WERI-Rb-1 (cell line): Measurements from ENCODE around the gene KIAA1210.
A peak's percentile ranks its signal among the peaks of the same experiment; 100 is the strongest.

Experiments
- DNase-seq: peaks from one replicate; pipeline ENCODE4 v3.0.0-alpha.2; 2020
- H3K27ac ChIP-seq: fragments of 250-450 bp; sonication (Bioruptor Pico); 2 replicates; pipeline ENCODE4 v1.5.1; 2020; ENCODE audit warnings: mild to moderate bottlenecking, moderate library complexity
- H3K27me3 ChIP-seq: fragments of 250-450 bp; sonication (Bioruptor Pico); 2 replicates; pipeline ENCODE4 v1.5.1; 2021; ENCODE audit warnings: mild to moderate bottlenecking, low read depth, moderate library complexity; ENCODE audit not compliant: insufficient read depth, severe bottlenecking
- H3K36me3 ChIP-seq: fragments of 250-450 bp; sonication (Bioruptor Pico); 2 replicates; pipeline ENCODE4 v1.5.1; 2020; ENCODE audit warnings: mild to moderate bottlenecking, moderate library complexity
- H3K4me3 ChIP-seq: 2 replicates; pipeline ENCODE4 v1.5.1; 2011; ENCODE audit warnings: low read depth, mild to moderate bottlenecking, control low read depth, low read length
- H3K9me3 ChIP-seq: fragments of 250-450 bp; sonication (Bioruptor Pico); 2 replicates; pipeline ENCODE4 v1.5.1; 2021; ENCODE audit warnings: mild to moderate bottlenecking, moderate library complexity; ENCODE audit not compliant: severe bottlenecking
- TF ChIP-seq, protein P1 (sequence below): IDR thresholded peaks from 2 replicates; pipeline ENCODE4 v1.5.1; 2011; ENCODE audit warnings: low read depth, mild to moderate bottlenecking, control low read depth, inconsistent platforms, low read length

The KIAA1210 gene

DNA sequence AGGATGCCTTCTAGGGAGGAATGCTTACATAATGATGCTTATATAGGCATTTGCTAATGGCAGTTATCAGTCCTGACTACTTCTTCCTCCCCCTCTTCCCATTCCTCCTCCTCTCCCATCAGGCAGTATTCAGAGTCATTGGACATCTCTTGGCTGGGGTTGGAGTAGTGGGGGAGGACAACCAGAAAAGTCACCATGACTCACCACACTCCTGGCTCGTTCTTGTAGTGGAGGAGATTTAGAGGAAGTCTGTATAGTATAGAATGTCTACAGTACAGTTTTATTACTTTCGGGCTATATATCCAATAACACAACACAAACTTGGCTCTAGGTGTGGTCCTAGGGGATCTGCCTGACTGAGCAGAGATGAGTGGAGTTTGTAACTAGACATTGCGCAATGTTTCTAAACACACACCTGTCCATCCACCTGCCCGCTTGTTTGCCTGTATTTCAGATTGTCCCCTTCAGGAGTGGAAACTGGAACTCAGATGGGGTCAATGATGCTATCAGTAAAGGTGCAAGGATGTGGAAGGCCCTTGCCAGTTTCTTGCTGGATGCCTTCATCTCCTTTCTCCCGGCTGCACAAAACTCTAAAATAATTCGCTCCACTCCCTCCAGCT is 27.9 kb upstream of the KIAA1210 start:
- no peak for DNase-seq
- peaks cover 27% of the 10 kb centered on the region for H3K27me3 ChIP-seq
- TF ChIP-seq, protein P1, sequence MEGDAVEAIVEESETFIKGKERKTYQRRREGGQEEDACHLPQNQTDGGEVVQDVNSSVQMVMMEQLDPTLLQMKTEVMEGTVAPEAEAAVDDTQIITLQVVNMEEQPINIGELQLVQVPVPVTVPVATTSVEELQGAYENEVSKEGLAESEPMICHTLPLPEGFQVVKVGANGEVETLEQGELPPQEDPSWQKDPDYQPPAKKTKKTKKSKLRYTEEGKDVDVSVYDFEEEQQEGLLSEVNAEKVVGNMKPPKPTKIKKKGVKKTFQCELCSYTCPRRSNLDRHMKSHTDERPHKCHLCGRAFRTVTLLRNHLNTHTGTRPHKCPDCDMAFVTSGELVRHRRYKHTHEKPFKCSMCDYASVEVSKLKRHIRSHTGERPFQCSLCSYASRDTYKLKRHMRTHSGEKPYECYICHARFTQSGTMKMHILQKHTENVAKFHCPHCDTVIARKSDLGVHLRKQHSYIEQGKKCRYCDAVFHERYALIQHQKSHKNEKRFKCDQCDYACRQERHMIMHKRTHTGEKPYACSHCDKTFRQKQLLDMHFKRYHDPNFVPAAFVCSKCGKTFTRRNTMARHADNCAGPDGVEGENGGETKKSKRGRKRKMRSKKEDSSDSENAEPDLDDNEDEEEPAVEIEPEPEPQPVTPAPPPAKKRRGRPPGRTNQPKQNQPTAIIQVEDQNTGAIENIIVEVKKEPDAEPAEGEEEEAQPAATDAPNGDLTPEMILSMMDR, result no peak
- no peak overlapping the region for H3K4me3 ChIP-seq
- H3K36me3 ChIP-seq, result no peaks in the 10 kb centered on the region
- no peak overlapping the region for H3K27ac ChIP-seq
- no peaks in the 10 kb centered on the region for H3K9me3 ChIP-seq

DNA sequence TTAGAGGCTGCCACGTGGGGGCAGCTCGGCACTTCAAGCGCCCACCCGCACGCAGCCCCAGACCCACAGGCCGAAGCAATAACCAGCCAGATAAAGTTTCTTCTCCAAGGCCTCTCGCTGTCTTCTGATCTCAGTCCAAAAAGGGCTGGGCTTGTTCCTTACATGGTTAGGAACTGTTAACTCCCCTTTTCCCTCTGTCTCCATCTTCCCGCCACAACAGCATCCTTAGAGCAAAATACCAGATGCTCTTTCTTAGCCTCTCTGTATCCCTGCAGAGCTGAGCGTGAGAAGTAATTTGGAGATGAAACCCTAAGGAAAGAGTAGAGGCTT is 23.4 kb upstream of the KIAA1210 start:
- DNase-seq, result no peak
- no peaks in the 10 kb centered on the region for H3K36me3 ChIP-seq
- no peak overlapping the region for H3K27ac ChIP-seq
- TF ChIP-seq, protein P1, result no peak
- peaks cover 44% of the 10 kb centered on the region for H3K27me3 ChIP-seq
- no peaks in the 10 kb centered on the region for H3K9me3 ChIP-seq
- no peak overlapping the region for H3K4me3 ChIP-seq

GRCh38 chrX:119150163-119151050 is 22.8 kb upstream of the KIAA1210 start:
- no peak for DNase-seq
- no peaks in the 10 kb centered on the region for H3K36me3 ChIP-seq
- peaks cover 44% of the 10 kb centered on the region for H3K27me3 ChIP-seq
- no peak overlapping the region for H3K4me3 ChIP-seq
- no peaks in the 10 kb centered on the region for H3K9me3 ChIP-seq
- TF ChIP-seq, protein P1, result no peak
- H3K27ac ChIP-seq, result no peak overlapping the region

DNA sequence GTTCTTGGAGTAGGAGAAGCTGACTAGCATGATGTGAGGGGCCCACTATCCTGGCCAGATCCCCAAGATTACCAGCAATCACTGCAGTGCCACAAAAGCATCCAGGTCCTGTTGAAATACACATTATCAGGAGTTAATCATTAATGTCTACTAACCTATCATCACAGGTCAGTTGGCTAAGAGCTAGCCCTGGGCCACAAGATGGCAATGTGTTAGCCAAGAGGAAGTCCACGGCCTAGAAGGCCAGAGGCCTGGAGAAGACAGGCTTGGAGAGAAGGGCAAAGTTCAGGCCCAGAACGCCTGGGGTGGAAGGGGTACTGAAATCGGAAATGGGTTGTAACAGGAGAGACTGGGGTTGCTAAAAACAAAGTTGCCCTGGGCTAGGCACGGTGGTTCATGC is 19.9 kb upstream of the KIAA1210 start:
- Histone ChIP-seq H3K4me3 (no peak overlapping the region), H3K36me3 (no peaks in the 10 kb centered on the region), H3K27ac (no peak overlapping the region), H3K27me3 (peaks cover 35% of the 10 kb centered on the region), H3K9me3 (no peaks in the 10 kb centered on the region)
- no peak for DNase-seq
- TF ChIP-seq, protein P1, result no peak

- TF ChIP-seq, protein P1, result peak; percentile 43
- no peak overlapping the region for H3K4me3 ChIP-seq
- DNase-seq, result peak; percentile 7
- no peaks in the 10 kb centered on the region for H3K36me3 ChIP-seq
- peaks cover 17% of the 10 kb centered on the region for H3K27me3 ChIP-seq
- no peak overlapping the region for H3K27ac ChIP-seq
- H3K9me3 ChIP-seq, result no peaks in the 10 kb centered on the region
Observed at GRCh38 chrX:119145241-119145653, 17.6 kb upstream of the KIAA1210 start.
